GM12878 (cell line): ENCODE data around the gene RAP1GAP. TPM values are rescaled to one million over a fixed set of nuclear protein-coding genes. Genes with fewer than 3 reads are reported as not detected.

ENCODE experiments used
- ATAC-seq: fragments of 200-7000 bp; cut with Tn5 transposase; 3 replicates; pipeline ENCODE4 v1.9.1; 2020; ENCODE audit warnings: mild to moderate bottlenecking, moderate library complexity
- BruUV-seq: library from RNA; stranded (reverse); fragments of 400-500 nt; replicated peaks from 2 replicates; lab custom pipeline; 2021; lab: Mats Ljungman, UMichigan
- CTCF ChIA-PET: fragments of 300-600 bp; sonication (Branson Sonifier 250); formaldehyde crosslinking; extraction: SDS; loops from one replicate; lab custom pipeline; 2021; ENCODE audit warnings: inconsistent platforms; lab: Yijun Ruan, JAX
- POLR2A ChIA-PET: fragments of 350-600 bp; formaldehyde crosslinking; extraction: SDS; loops from one replicate; lab custom pipeline; 2021; ENCODE audit warnings: inconsistent platforms; lab: Charles Lee
- RAD21 ChIA-PET: fragments of 300-600 bp; sonication (Branson Sonifier 250); formaldehyde crosslinking; loops from one replicate; lab custom pipeline; 2023; ENCODE audit warnings: antibody characterized with exemption; ENCODE audit not compliant: unreplicated experiment; lab: Charles Lee
- SMC1A ChIA-PET: fragments of 300-600 bp; sonication (Branson Sonifier 250); formaldehyde crosslinking; loops from one replicate; lab custom pipeline; 2023; ENCODE audit not compliant: unreplicated experiment, uncharacterized antibody; lab: Charles Lee
- DNase-seq: peaks from one replicate; pipeline ENCODE4 v3.0.0-alpha.2; 2011; ENCODE audit warnings: low read depth, low spot score
- FAIRE-seq: peaks from 3 replicates; lab custom pipeline; 2011; peaks lifted over from hg19 to GRCh38; lab: Jason Lieb, UNC
- H2AFZ ChIP-seq: 2 replicates; pipeline ENCODE4 v1.6.0; 2011; ENCODE audit warnings: low read depth, low read length, control low read depth; ENCODE audit not compliant: control insufficient read depth
- H3K27ac ChIP-seq: 2 replicates; pipeline ENCODE4 v1.5.1; 2011; ENCODE audit warnings: control low read depth; ENCODE audit not compliant: control insufficient read depth, insufficient read depth
- H3K27me3 ChIP-seq, 2 experiments: replicated peaks in 1 of 2; 2 replicates each; pipeline versions ENCODE4 v1.6.0 to v1.6.1; 2011; ENCODE audit warnings: low read length in 1 of 2; ENCODE audit not compliant: control insufficient read depth in 2 of 2, insufficient read depth in 2 of 2
- H3K36me3 ChIP-seq, 2 experiments: 2 replicates each; pipeline ENCODE4 v1.5.1; 2011; ENCODE audit warnings: low read length in 1 of 2; ENCODE audit not compliant: control insufficient read depth in 2 of 2, insufficient read depth in 2 of 2
- H3K4me1 ChIP-seq: 2 replicates; pipeline ENCODE4 v1.6.1; 2011; ENCODE audit warnings: mild to moderate bottlenecking, low read length, moderate library complexity, mixed read lengths; ENCODE audit not compliant: control insufficient read depth, insufficient read depth
- H3K4me2 ChIP-seq: 2 replicates; pipeline ENCODE4 v1.6.0; 2011; ENCODE audit warnings: control low read depth; ENCODE audit not compliant: control insufficient read depth, insufficient read depth
- H3K4me3 ChIP-seq: fragments of 200-600 bp; sonication (generic); 2 replicates; pipeline ENCODE4 v1.5.1; 2016
- H3K79me2 ChIP-seq: 2 replicates; pipeline ENCODE4 v1.6.0; 2011; ENCODE audit warnings: low read length; ENCODE audit not compliant: control insufficient read depth, insufficient read depth
- H3K9ac ChIP-seq: 2 replicates; pipeline ENCODE4 v1.8.0; 2011; ENCODE audit warnings: low read length, control low read depth, mixed read lengths; ENCODE audit not compliant: control insufficient read depth, insufficient read depth
- H3K9me3 ChIP-seq: replicated peaks from 3 replicates; pipeline ENCODE4 v1.5.1; 2011; ENCODE audit warnings: mild to moderate bottlenecking, low read length; ENCODE audit not compliant: control insufficient read depth, insufficient read depth
- H4K20me1 ChIP-seq: 2 replicates; pipeline ENCODE4 v1.6.0; 2011; ENCODE audit not compliant: control insufficient read depth, insufficient read depth
- EGR1 ChIP-seq, 2 experiments: IDR thresholded peaks; 1 replicate in 1 of 2; 2 replicates in 1 of 2; pipeline ENCODE4 v1.6.1; 2011 to 2012; ENCODE audit warnings: low read depth in 2 of 2, low read length in 2 of 2, borderline replicate concordance in 1 of 2, mild to moderate bottlenecking in 1 of 2, moderate library complexity in 1 of 2
- HDAC2 ChIP-seq: fragments of 200-600 bp; sonication (generic); IDR thresholded peaks from 2 replicates; pipeline ENCODE4 v1.6.1; 2017
- HSF1 ChIP-seq: fragments of 150-350 bp; IDR thresholded peaks from 2 replicates; pipeline ENCODE4 v1.6.1; 2014; ENCODE audit warnings: mild to moderate bottlenecking, low read depth, low read length
- MYB ChIP-seq: fragments of 150-350 bp; IDR thresholded peaks from 2 replicates; pipeline ENCODE4 v1.6.1; 2014; ENCODE audit warnings: mild to moderate bottlenecking, low read depth, low read length, borderline replicate concordance
- POLR2A ChIP-seq: IDR thresholded peaks from 2 replicates; pipeline ENCODE4 v1.6.1; 2011; ENCODE audit warnings: low read depth, mild to moderate bottlenecking, low read length
- ZNF207 ChIP-seq: fragments of 450-650 bp; IDR thresholded peaks from 2 replicates; pipeline ENCODE4 v1.6.1; 2014; ENCODE audit warnings: antibody characterized with exemption, mild to moderate bottlenecking, borderline replicate concordance
- WGBS: methylation state at CpG from one replicate; pipeline ENCODE4 v1.1.6; 2016; ENCODE audit warnings: low lambda C conversion rate; ENCODE audit not compliant: insufficient replicate concordance, insufficient coverage; ENCODE audit errors: missing lambda C conversion rate; 5-methylcytosine and 5-hydroxymethylcytosine counted together
- in situ Hi-C: fragments of 300-500 bp; cut with MboI; formaldehyde crosslinking; loops from 9 replicates; pipeline ENCODE4 v1.14.3; 2018; ENCODE audit warnings: mixed read lengths
- intact Hi-C: fragments of 100-400 bp; cut with micrococcal nuclease; formaldehyde crosslinking; loops from one replicate; pipeline ENCODE4 v1.14.2; 2022; ENCODE audit not compliant: unreplicated experiment
- polyA plus RNA-seq, 11 experiments: library from polyadenylated mRNA; depleted of rRNA in 4 of 11; unstranded in 6 of 11; stranded (reverse) in 5 of 11; fragments of >200 nt; fragmentation: Nextera tagmentation in 4 of 11; fragmentation: Illumina TruSeq in 1 of 11; extraction: Ambion mirVana in 4 of 11; extraction: Trizol in 1 of 11; gene quantifications; 1 replicate in 1 of 11; 2 replicates in 10 of 11; pipeline versions ENCODE4 v1.2.1 to v1.2.3, GENCODE V29; 2011 to 2016; ENCODE audit warnings: inconsistent platforms in 2 of 11, missing spikeins in 2 of 11, low read depth in 1 of 11
- total RNA-seq, 4 experiments: library from RNA; depleted of rRNA in 3 of 4; stranded (reverse); fragments of >200 nt in 3 of 4; fragmentation: Illumina TruSeq in 1 of 4; extraction: Trizol in 1 of 4; gene quantifications; 2 replicates each; pipeline versions ENCODE4 v1.2.1 to v1.2.3, GENCODE V29; 2013 to 2021
- TF ChIP-seq, protein P1 (sequence below): IDR thresholded peaks from 2 replicates; pipeline ENCODE4 v1.6.1; 2012; ENCODE audit warnings: low read depth, low read length, improper control_type of control experiment

The RAP1GAP gene
- total and polyA plus RNA-seq, 10 of the 15 experiments (the other 5 are each of a cell fraction or from before 2014, with no cell fraction given), result 0.04 to 0.96 (median 0.09) TPM; not detected in 3

GRCh38 chr1:21617126-21617738 is 51.9 kb downstream of the RAP1GAP start:
- Histone ChIP-seq H3K27ac (no peak overlapping the region), H3K4me3 (no peak overlapping the region), H3K9ac (no peak overlapping the region), H3K79me2 (no peaks in the 10 kb centered on the region), H3K27me3 (peaks cover 1 to 2% of the 10 kb centered on the region in 2 experiments; a peak in 1 of 4 replicates), H3K9me3 (no peaks in the 10 kb centered on the region), H2AFZ (no peak overlapping the region), H3K4me1 (no peaks in the 10 kb centered on the region; the same call in 1 of the 2 replicates), H3K4me2 (no peak overlapping the region), H3K36me3 (no peaks in the 10 kb centered on the region), H4K20me1 (no peaks in the 10 kb centered on the region)
- no peak for DNase-seq
- ChIA-PET CTCF (no interaction called here), RAD21 (no interaction called here), POLR2A (no interaction called here), SMC1A (no interaction called here)
- in situ Hi-C loops (no loop called here), intact Hi-C loops (no loop called here)
- TF ChIP-seq ZNF207, result no peak
- no peak for TF ChIP-seq EGR1 (IDR thresholded peaks at IDR 0.05; ENCODE audit: borderline replicate concordance in 1 of 2, low read depth in 2 of 2, low read length in 2 of 2)
- TF ChIP-seq HDAC2, result no peak
- TF ChIP-seq HSF1, result no peak
- TF ChIP-seq, protein P1, sequence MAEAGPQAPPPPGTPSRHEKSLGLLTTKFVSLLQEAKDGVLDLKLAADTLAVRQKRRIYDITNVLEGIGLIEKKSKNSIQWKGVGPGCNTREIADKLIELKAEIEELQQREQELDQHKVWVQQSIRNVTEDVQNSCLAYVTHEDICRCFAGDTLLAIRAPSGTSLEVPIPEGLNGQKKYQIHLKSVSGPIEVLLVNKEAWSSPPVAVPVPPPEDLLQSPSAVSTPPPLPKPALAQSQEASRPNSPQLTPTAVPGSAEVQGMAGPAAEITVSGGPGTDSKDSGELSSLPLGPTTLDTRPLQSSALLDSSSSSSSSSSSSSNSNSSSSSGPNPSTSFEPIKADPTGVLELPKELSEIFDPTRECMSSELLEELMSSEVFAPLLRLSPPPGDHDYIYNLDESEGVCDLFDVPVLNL, result no peak
- no peak for TF ChIP-seq MYB
- no peak for TF ChIP-seq POLR2A
- WGBS, result 41% methylated on average over 16 of the region's 16 CpGs
- BruUV-seq, result no TSS peak
- ATAC-seq, result no peak
- no peak for FAIRE-seq
